Measurements from ENCODE around the gene ZNF22. TPM values are rescaled to one million over a fixed set of nuclear protein-coding genes. Genes with fewer than 3 reads are reported as not detected.

Gene ZNF22
- total RNA-seq, 1 experiment from 2014 or later: 36.9 TPM

GRCh38 chr10:44968091-44968490 lies 32.6 kb upstream of the ZNF22 start:
- Histone ChIP-seq H3K27me3 (ENCODE audit: insufficient read depth, low read length) (no peaks in the 10 kb centered on the region), H3K18ac (ENCODE audit: insufficient read length, low read depth, low read length) (no peak overlapping the region), H3K27ac (ENCODE audit: insufficient read length, low read depth, low read length) (no peak overlapping the region), H2AK5ac (ENCODE audit: insufficient read length, low read length) (no peak overlapping the region), H2BK120ac (ENCODE audit: low read depth, low read length, poor library complexity, severe bottlenecking) (no peak overlapping the region), H2BK15ac (ENCODE audit: low read depth, low read length) (no peak overlapping the region), H3K9me3 (ENCODE audit: control insufficient read depth, low read depth, low read length) (no peaks in the 10 kb centered on the region), H2AFZ (ENCODE audit: low read length) (no peak overlapping the region), H2BK5ac (ENCODE audit: insufficient read length, low read length) (no peak overlapping the region), H3T11ph (ENCODE audit: low read length) (no peak overlapping the region), H3K14ac (ENCODE audit: insufficient read depth, low read length) (no peak overlapping the region; the same call in 1 of the 2 replicates), H3K4ac (ENCODE audit: low read depth, low read length) (no peak overlapping the region), H3K9ac (ENCODE audit: extremely low read depth, insufficient read length, low read length) (no peak overlapping the region), H4K91ac (ENCODE audit: insufficient read length, low read depth, low read length) (no peak overlapping the region), H4K8ac (replicated peaks; ENCODE audit: insufficient read length, low read depth, low read length) (no peak overlapping the region), H2BK20ac (ENCODE audit: low read depth, low read length, poor library complexity, severe bottlenecking) (no peak overlapping the region), H3K79me2 (ENCODE audit: insufficient read depth, low read length) (no peaks in the 10 kb centered on the region), H3K23ac (ENCODE audit: insufficient read length, low read depth, low read length) (no peak overlapping the region), H4K5ac (ENCODE audit: insufficient read length, low read depth, low read length) (no peak overlapping the region), H3K79me1 (ENCODE audit: insufficient read depth, low read depth, low read length, poor library complexity, severe bottlenecking) (no peaks in the 10 kb centered on the region), H3K4me1 (ENCODE audit: insufficient read depth, low read length) (peaks cover 18% of the 10 kb centered on the region), H4K20me1 (ENCODE audit: control insufficient read depth, insufficient read depth, insufficient read length) (no peaks in the 10 kb centered on the region), H3K23me2 (ENCODE audit: insufficient read length, low read depth, low read length, poor library complexity, severe bottlenecking) (no peaks in the 10 kb centered on the region), H2BK12ac (ENCODE audit: insufficient read length, low read depth, low read length) (no peak overlapping the region), H3K56ac (ENCODE audit: insufficient read length, low read depth, low read length) (no peak overlapping the region), H3K4me2 (ENCODE audit: insufficient read depth, insufficient read length, low read length) (no peak overlapping the region)
- no peaks in the 10 kb centered on the region for H3K27me3 Mint-ChIP-seq (ENCODE audit: low read depth)
- peaks cover 7 to 27% (median 13%) of the 10 kb centered on the region in 3 experiments; a peak in 6 of 7 replicates for H3K36me3 Mint-ChIP-seq (ENCODE audit: insufficient read depth in 1 of 3, low read depth in 3 of 3)
- no peaks in the 10 kb centered on the region; a peak in 2 of 5 replicates for H3K9me3 Mint-ChIP-seq
- TF ChIP-seq CTCF (conservative IDR thresholded peaks at IDR 0.05): no peak
- no peak for DNase-seq
- H3K4me1 Mint-ChIP-seq: peaks cover 46 to 49% of the 10 kb centered on the region in 2 experiments
- no peak overlapping the region for H3K27ac Mint-ChIP-seq
- H3K4me3 Mint-ChIP-seq: no peak overlapping the region
- WGBS (ENCODE audit: extremely low coverage, insufficient read length, low lambda C conversion rate): no CpG with 5 or more reads among the region's 3 CpGs

All from H9 (cell line).